ENCODE results near the gene NGEF.

DNA sequence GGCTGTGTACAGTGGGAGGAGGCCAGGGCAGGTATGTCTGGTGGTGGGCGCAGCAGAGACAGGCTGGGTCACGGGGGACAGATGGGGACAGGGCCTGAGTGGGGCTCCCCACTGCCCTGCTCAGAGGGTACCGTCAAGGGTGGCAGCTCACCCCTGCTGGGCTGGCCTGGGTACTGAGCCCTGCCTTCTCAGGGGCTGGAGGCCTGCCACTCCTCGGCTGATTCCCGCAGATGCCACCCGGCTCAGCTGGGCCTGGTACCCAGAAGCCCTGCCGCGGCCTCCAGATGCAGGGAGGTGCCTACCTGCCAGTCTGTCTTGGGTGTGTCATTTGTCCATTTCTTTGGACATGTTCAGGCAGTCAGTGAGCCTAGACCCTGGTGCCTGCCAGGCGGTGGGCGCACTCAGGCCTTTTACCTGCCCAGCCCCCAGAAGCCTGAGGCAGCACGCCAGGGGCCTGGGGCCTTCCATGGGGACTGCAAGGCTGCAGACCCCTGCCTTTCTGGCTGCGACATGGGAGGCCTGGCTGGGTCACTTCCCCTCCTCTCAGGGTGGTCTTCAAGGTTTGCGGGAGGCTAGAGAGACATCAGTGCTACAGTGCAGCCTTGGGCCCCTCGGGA is 139.7 kb downstream of the NGEF start:
- TF ChIP-seq, protein P1, sequence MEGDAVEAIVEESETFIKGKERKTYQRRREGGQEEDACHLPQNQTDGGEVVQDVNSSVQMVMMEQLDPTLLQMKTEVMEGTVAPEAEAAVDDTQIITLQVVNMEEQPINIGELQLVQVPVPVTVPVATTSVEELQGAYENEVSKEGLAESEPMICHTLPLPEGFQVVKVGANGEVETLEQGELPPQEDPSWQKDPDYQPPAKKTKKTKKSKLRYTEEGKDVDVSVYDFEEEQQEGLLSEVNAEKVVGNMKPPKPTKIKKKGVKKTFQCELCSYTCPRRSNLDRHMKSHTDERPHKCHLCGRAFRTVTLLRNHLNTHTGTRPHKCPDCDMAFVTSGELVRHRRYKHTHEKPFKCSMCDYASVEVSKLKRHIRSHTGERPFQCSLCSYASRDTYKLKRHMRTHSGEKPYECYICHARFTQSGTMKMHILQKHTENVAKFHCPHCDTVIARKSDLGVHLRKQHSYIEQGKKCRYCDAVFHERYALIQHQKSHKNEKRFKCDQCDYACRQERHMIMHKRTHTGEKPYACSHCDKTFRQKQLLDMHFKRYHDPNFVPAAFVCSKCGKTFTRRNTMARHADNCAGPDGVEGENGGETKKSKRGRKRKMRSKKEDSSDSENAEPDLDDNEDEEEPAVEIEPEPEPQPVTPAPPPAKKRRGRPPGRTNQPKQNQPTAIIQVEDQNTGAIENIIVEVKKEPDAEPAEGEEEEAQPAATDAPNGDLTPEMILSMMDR (IDR thresholded peaks at IDR 0.05; ENCODE audit: borderline replicate concordance, extremely low read depth, low read length, poor library complexity, severe bottlenecking), result no peak
- TF ChIP-seq EZH2 (IDR thresholded peaks at IDR 0.05; ENCODE audit: borderline replicate concordance, low read depth, low read length, severe bottlenecking), result no peak
